GM13977 (cell line): Measurements from ENCODE around the gene CEP126.

Source experiments
- DNase-seq: peaks from one replicate; pipeline ENCODE4 v3.0.0; 2012; ENCODE audit warnings: low spot score
- in situ Hi-C: fragments of 300-500 bp; cut with MboI; formaldehyde crosslinking; loops from one replicate; pipeline ENCODE4 v1.12.0; 2022; ENCODE audit warnings: low sequenced_read_pairs, low pct_unique_long_range_greater_than_20kb, mixed read lengths, inconsistent platforms; ENCODE audit not compliant: unreplicated experiment
- TF ChIP-seq, protein P1 (sequence below): IDR thresholded peaks from 2 replicates; pipeline ENCODE4 v1.5.1; 2012; ENCODE audit warnings: mild to moderate bottlenecking, control low read depth; ENCODE audit not compliant: insufficient read depth; ENCODE audit errors: extremely low read depth, missing control alignments

The CEP126 gene

DNA sequence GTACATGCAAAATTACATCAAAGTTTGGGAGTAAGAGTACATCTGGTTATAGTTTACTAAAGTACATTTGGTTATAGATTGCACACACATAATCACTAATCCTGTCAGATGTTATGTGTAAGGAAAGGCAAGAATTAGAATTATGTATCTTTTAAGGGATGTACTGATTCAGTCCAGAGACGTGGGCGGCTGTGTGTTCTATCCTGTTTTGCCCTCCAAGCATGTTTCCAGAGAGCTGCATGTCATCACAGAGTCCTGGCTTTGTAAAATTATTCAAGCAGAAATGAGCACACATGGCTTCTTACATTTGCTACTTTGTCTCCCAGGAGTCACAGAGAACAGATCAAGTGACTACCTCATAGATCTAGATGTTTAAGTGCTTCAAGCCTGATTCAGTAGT is 33.2 kb upstream of the CEP126 start:
- in situ Hi-C loops, result no loop called here

DNA sequence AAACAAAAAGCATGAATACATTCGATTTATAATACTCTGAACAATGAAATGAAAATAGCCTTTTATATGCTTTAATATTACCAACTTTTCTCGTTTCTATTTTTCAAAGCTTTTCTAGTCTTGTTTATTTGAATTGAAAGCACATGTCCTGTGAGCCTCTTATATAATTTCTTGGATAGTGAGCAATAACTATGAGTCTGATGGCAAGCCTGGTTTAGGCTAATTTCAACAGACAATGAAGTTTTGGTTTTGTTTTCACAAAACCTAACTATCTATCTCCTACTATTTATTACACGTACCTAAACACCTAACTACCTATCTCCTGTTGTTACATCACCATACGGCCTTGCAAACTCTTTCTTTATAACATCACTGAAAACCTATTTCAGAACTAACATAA is 29.2 kb upstream of the CEP126 start:
- DNase-seq, result no peak
- in situ Hi-C loops, result no loop called here
- TF ChIP-seq, protein P1, sequence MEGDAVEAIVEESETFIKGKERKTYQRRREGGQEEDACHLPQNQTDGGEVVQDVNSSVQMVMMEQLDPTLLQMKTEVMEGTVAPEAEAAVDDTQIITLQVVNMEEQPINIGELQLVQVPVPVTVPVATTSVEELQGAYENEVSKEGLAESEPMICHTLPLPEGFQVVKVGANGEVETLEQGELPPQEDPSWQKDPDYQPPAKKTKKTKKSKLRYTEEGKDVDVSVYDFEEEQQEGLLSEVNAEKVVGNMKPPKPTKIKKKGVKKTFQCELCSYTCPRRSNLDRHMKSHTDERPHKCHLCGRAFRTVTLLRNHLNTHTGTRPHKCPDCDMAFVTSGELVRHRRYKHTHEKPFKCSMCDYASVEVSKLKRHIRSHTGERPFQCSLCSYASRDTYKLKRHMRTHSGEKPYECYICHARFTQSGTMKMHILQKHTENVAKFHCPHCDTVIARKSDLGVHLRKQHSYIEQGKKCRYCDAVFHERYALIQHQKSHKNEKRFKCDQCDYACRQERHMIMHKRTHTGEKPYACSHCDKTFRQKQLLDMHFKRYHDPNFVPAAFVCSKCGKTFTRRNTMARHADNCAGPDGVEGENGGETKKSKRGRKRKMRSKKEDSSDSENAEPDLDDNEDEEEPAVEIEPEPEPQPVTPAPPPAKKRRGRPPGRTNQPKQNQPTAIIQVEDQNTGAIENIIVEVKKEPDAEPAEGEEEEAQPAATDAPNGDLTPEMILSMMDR, result no peak

More for the DNA sequence above, 33.2 kb upstream of the CEP126 start:
- TF ChIP-seq, protein P1, result no peak
- no peak for DNase-seq

DNA sequence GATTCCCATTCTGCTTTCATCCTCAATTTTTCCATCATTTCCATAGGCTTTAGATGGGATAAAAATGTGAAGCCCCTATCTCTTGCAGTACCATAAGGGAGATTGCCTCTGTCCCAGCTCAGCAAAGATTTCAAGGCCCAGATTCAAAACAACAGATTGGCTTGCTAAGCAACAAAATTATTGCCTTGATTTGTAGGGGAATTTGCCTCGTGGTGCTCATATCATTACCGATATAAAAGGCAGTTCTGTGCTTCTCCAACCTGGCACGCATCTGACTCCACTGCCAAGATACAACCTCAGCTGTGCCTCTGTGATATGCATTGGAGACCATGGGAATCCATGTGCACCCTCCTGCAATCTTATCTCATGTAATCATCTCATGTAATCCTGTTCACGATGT is 25.0 kb upstream of the CEP126 start:
- in situ Hi-C loops, result no loop called here
- TF ChIP-seq, protein P1, result no peak
- no peak for DNase-seq

DNA sequence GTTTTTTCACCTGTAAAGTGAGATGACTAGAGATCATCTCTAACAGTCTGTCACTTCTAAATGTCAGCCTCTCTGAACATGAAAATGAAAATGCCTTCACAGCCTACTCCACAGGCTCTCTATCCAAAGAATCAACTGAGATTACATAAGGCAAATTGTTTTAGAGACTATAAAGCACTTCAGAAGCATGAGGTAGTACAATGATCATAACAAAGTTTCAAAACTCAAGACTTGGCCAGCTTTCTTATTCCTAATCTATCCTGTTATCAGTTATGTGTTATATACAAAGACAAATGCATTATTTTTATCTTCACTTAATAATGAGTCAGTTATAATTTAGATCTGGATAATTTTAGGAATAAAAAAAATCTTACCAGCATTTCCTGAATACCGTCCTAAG is 20.3 kb upstream of the CEP126 start:
- DNase-seq, result no peak
- TF ChIP-seq, protein P1, result no peak
- in situ Hi-C loops, result no loop called here

DNA sequence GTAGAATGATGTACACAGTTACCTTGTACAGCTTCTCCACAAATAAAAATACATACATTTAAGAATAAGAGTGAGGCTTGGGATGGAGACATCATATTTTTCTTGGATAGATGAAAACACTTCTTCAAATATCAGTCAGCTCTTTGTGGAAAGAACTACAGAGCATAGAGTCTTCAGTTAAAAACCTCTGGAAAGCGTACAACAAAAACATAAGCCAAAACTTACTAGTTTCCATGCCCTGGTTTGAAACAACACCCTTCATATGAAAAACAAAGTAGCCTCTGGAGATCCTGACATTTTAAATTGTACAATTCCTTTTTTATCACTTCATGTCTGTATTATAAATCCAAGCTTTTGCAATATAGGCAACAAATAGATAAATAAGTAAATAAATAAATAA is 7.0 kb upstream of the CEP126 start:
- TF ChIP-seq, protein P1, result no peak
- in situ Hi-C loops, result no loop called here
- DNase-seq, result no peak

DNA sequence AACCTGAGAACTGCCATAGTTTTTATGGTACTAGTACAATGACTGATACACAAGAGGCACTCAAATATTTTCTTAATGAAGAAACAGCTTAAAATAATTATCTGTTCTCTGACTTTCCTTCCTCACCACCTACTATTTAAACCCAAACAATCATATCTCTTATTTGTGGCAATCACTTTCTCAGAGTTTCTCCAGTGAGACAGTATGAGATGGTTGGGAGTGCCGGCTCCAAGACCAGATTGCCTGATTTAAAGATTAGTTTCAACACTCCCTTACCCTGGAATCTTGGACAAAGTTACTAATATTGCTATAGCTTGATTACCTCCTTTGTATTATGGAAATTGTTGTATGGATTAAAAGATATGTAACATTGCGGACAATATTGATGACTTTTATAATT is 5.7 kb upstream of the CEP126 start:
- TF ChIP-seq, protein P1, result no peak
- no peak for DNase-seq
- in situ Hi-C loops, result no loop called here

DNA sequence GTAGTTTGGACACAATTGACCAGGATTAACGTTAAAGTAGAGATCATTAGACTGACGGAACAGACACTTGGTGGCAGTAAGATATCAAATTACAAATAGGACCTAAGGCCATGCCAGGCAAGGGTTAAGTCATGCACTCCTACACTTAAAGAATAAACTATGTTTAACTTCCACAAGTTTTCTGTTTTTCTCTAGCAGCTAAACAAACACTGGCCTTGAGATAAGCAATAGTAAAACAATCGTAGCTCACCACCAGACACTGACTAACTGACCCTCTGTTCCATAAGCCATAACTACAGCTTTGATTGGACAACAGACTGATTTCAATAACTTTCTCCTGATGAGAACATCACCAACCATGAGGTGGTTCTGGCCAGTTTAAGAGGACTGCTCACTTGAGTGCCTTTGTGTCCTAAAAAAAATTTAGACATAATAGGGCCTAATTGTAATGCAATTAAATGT is 2.0 kb upstream of the CEP126 start:
- in situ Hi-C loops, result no loop called here
- TF ChIP-seq, protein P1, result no peak
- no peak for DNase-seq
